ENCODE data around the gene DLST.

- TF ChIP-seq, protein P1, sequence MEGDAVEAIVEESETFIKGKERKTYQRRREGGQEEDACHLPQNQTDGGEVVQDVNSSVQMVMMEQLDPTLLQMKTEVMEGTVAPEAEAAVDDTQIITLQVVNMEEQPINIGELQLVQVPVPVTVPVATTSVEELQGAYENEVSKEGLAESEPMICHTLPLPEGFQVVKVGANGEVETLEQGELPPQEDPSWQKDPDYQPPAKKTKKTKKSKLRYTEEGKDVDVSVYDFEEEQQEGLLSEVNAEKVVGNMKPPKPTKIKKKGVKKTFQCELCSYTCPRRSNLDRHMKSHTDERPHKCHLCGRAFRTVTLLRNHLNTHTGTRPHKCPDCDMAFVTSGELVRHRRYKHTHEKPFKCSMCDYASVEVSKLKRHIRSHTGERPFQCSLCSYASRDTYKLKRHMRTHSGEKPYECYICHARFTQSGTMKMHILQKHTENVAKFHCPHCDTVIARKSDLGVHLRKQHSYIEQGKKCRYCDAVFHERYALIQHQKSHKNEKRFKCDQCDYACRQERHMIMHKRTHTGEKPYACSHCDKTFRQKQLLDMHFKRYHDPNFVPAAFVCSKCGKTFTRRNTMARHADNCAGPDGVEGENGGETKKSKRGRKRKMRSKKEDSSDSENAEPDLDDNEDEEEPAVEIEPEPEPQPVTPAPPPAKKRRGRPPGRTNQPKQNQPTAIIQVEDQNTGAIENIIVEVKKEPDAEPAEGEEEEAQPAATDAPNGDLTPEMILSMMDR (conservative IDR thresholded peaks at IDR 0.05; ENCODE audit: low read length) = no peak
- TF ChIP-seq EZH2phosphoT487 (IDR thresholded peaks at IDR 0.05; ENCODE audit: borderline replicate concordance, low read depth, low read length) = no peak
These were observed 35.9 kb downstream of the DLST start for GRCh38 chr14:74917646-74918081.

All from OCI-LY7 (cell line).